IMR-90 (cell line): Measurements from ENCODE around the gene B4GALNT3. TPM values are rescaled to one million over a fixed set of nuclear protein-coding genes. Genes with fewer than 3 reads are reported as not detected.

Experiments
- ATAC-seq: fragments of 200-7000 bp; cut with Tn5 transposase; 2 replicates; pipeline ENCODE4 v1.9.1; 2020; ENCODE audit warnings: low read depth, mild to moderate bottlenecking, moderate library complexity
- BruUV-seq: library from RNA; stranded (reverse); fragments of 400-500 nt; replicated peaks from 2 replicates; lab custom pipeline; 2021; lab: Mats Ljungman, UMichigan
- CTCF ChIA-PET: fragments of 300-600 bp; formaldehyde crosslinking; extraction: SDS; loops from one replicate; lab custom pipeline; 2021; ENCODE audit warnings: antibody characterized with exemption; lab: Yijun Ruan, JAX
- POLR2A ChIA-PET: fragments of 300-600 bp; sonication (Branson Sonifier 250); formaldehyde crosslinking; loops from one replicate; lab custom pipeline; 2022; ENCODE audit warnings: antibody characterized with exemption; ENCODE audit not compliant: unreplicated experiment; lab: Charles Lee
- DNase-seq: peaks from one replicate; pipeline ENCODE4 v3.0.0; 2013
- H2AFZ ChIP-seq: replicated peaks from 2 replicates; pipeline ENCODE3; 2013; ENCODE audit warnings: low read length, mild to moderate bottlenecking; ENCODE audit not compliant: poor library complexity
- H2AK5ac ChIP-seq: 2 replicates; pipeline ENCODE4 v1.6.1; 2013; ENCODE audit warnings: low read depth, low read length, inconsistent platforms
- H2AK9ac ChIP-seq: replicated peaks from 2 replicates; pipeline ENCODE3; 2013; ENCODE audit warnings: mild to moderate bottlenecking, low read depth, low read length, moderate library complexity; ENCODE audit not compliant: poor library complexity
- H2BK120ac ChIP-seq: 2 replicates; pipeline ENCODE4 v1.6.1; 2013; ENCODE audit warnings: low read depth, low read length, inconsistent platforms
- H2BK15ac ChIP-seq: 3 replicates; pipeline ENCODE4 v1.6.1; 2013; ENCODE audit warnings: low read depth, low read length, inconsistent platforms
- H2BK20ac ChIP-seq: 2 replicates; pipeline ENCODE4 v1.6.1; 2013; ENCODE audit warnings: low read depth, mild to moderate bottlenecking, inconsistent platforms, low read length, moderate library complexity
- H2BK5ac ChIP-seq: 2 replicates; pipeline ENCODE4 v1.6.1; 2013; ENCODE audit warnings: mild to moderate bottlenecking, low read depth, low read length, inconsistent platforms; ENCODE audit not compliant: poor library complexity, severe bottlenecking
- H3K14ac ChIP-seq: replicated peaks from 2 replicates; pipeline ENCODE4 v1.6.1; 2013; ENCODE audit warnings: low read depth, low read length, inconsistent platforms
- H3K18ac ChIP-seq: 2 replicates; pipeline ENCODE4 v1.6.1; 2013; ENCODE audit warnings: low read depth, low read length, control low read depth
- H3K23ac ChIP-seq: 2 replicates; pipeline ENCODE4 v1.6.1; 2013; ENCODE audit warnings: low read depth, low read length, inconsistent platforms
- H3K27ac ChIP-seq: 2 replicates; pipeline ENCODE4 v1.5.1; 2013; ENCODE audit warnings: mild to moderate bottlenecking, control low read depth, low read length; ENCODE audit not compliant: insufficient read depth
- H3K27me3 ChIP-seq: 2 replicates; pipeline ENCODE4 v1.6.1; 2013; ENCODE audit warnings: low read length; ENCODE audit not compliant: control insufficient read depth, insufficient read depth
- H3K36me3 ChIP-seq: 2 replicates; pipeline ENCODE4 v1.6.1; 2013; ENCODE audit warnings: low read length, mixed read lengths; ENCODE audit not compliant: control insufficient read depth, insufficient read depth
- H3K4ac ChIP-seq: 2 replicates; pipeline ENCODE4 v1.6.1; 2013; ENCODE audit warnings: low read depth, low read length, inconsistent platforms
- H3K4me1 ChIP-seq: 2 replicates; pipeline ENCODE4 v1.6.1; 2013; ENCODE audit warnings: low read length, mixed read lengths; ENCODE audit not compliant: control insufficient read depth, insufficient read depth
- H3K4me2 ChIP-seq: 2 replicates; pipeline ENCODE4 v1.6.1; 2013; ENCODE audit warnings: low read depth, mild to moderate bottlenecking, control low read depth, low read length, moderate library complexity
- H3K4me3 ChIP-seq: 2 replicates; pipeline ENCODE4 v1.5.1; 2013; ENCODE audit warnings: low read depth, mild to moderate bottlenecking, control low read depth, low read length, moderate library complexity; ENCODE audit not compliant: insufficient read depth
- H3K56ac ChIP-seq: 2 replicates; pipeline ENCODE4 v1.6.1; 2013; ENCODE audit warnings: low read length, inconsistent platforms; ENCODE audit not compliant: insufficient read depth; ENCODE audit errors: extremely low read depth
- H3K79me1 ChIP-seq, 2 experiments: 2 replicates each; pipeline ENCODE4 v1.6.1; 2013; ENCODE audit warnings: low read length in 2 of 2, inconsistent platforms in 1 of 2, low read depth in 1 of 2
- H3K9ac ChIP-seq: 2 replicates; pipeline ENCODE4 v1.6.1; 2013; ENCODE audit warnings: low read depth, low read length, control low read depth
- H3K9me1 ChIP-seq: 2 replicates; pipeline ENCODE4 v1.6.1; 2013; ENCODE audit warnings: low read length, inconsistent platforms; ENCODE audit not compliant: insufficient read depth
- H3K9me3 ChIP-seq: 2 replicates; pipeline ENCODE4 v1.6.1; 2013; ENCODE audit warnings: low read length; ENCODE audit not compliant: control insufficient read depth, insufficient read depth
- H4K20me1 ChIP-seq: 2 replicates; pipeline ENCODE4 v1.6.1; 2013; ENCODE audit warnings: low read length, inconsistent platforms; ENCODE audit not compliant: insufficient read depth
- H4K5ac ChIP-seq: 2 replicates; pipeline ENCODE4 v1.6.1; 2013; ENCODE audit warnings: mild to moderate bottlenecking, low read depth, low read length, control low read depth
- H4K8ac ChIP-seq, 2 experiments: 2 replicates each; pipeline ENCODE4 v1.6.1; 2013; ENCODE audit warnings: low read depth in 2 of 2, low read length in 2 of 2, control low read depth in 1 of 2, inconsistent platforms in 1 of 2
- H4K91ac ChIP-seq: 2 replicates; pipeline ENCODE4 v1.6.1; 2013; ENCODE audit warnings: low read depth, low read length, inconsistent platforms; ENCODE audit not compliant: insufficient read depth
- MAZ ChIP-seq: IDR thresholded peaks from 2 replicates; pipeline ENCODE4 v1.6.1; 2012; ENCODE audit warnings: low read depth, mild to moderate bottlenecking, low read length, improper control_type of control experiment, moderate library complexity, borderline replicate concordance
- WGBS, 2 experiments: methylation state at CpG; one replicate each; pipeline versions ENCODE4 v1.1.5 to v1.1.7; 2013; ENCODE audit warnings: missing lambda C conversion rate in 2 of 2; ENCODE audit not compliant: insufficient read length in 1 of 2; ENCODE audit errors: extremely low coverage in 2 of 2; 5-methylcytosine and 5-hydroxymethylcytosine counted together
- dilution Hi-C: fragments of 300-500 bp; cut with HindIII; formaldehyde crosslinking; loops from one replicate; pipeline ENCODE4 v1.14.3; 2018; ENCODE audit warnings: low sequenced_read_pairs; ENCODE audit not compliant: unreplicated experiment
- in situ Hi-C: fragments of 300-500 bp; cut with MboI; formaldehyde crosslinking; loops from 3 replicates; pipeline ENCODE4 v1.14.3; 2019; ENCODE audit warnings: low sequenced_read_pairs, inconsistent platforms, mixed read lengths
- intact Hi-C: fragments of 100-400 bp; cut with micrococcal nuclease; formaldehyde crosslinking; loops from 2 replicates; pipeline ENCODE4 v1.10.0; 2022
- polyA plus RNA-seq, 3 experiments: library from polyadenylated mRNA; depleted of rRNA; stranded (reverse); fragments of >200 nt; gene quantifications; 2 replicates each; pipeline ENCODE4 v1.2.3, GENCODE V29; 2012; ENCODE audit warnings: low replicate concordance in 1 of 3
- total RNA-seq: library from RNA; depleted of rRNA; stranded (reverse); fragments of >200 nt; gene quantifications from 2 replicates; pipeline ENCODE4 v1.2.3, GENCODE V29; 2012

The B4GALNT3 gene
- total and polyA plus RNA-seq, 2 of the 4 experiments (the other 2 are of a cell fraction) = not detected

GRCh38 chr12:563787-564298 is 104.1 kb downstream of the B4GALNT3 start:
- Histone ChIP-seq H3K56ac (no peak overlapping the region), H3K9me1 (no peaks in the 10 kb centered on the region), H2BK5ac (no peak overlapping the region), H3K9ac (no peak overlapping the region), H3K4ac (no peak overlapping the region), H3K18ac (no peak overlapping the region), H3K4me1 (no peaks in the 10 kb centered on the region), H3K4me3 (no peak overlapping the region), H2BK120ac (no peak overlapping the region), H4K8ac (no peak overlapping the region), H2AK9ac (no peak overlapping the region), H4K91ac (no peak overlapping the region), H3K4me2 (no peak overlapping the region), H2BK20ac (no peak overlapping the region), H2AK5ac (no peak overlapping the region), H3K27me3 (peaks cover 73% of the 10 kb centered on the region), H3K27ac (no peak overlapping the region), H3K36me3 (no peaks in the 10 kb centered on the region), H3K23ac (no peak overlapping the region), H3K79me1 (no peaks in the 10 kb centered on the region), H2BK15ac (no peak overlapping the region), H4K5ac (no peak overlapping the region), H3K14ac (no peak overlapping the region), H4K20me1 (no peaks in the 10 kb centered on the region), H3K9me3 (no peaks in the 10 kb centered on the region), H2AFZ (no peak overlapping the region)
- POLR2A ChIA-PET = no interaction called here
- no peak for TF ChIP-seq MAZ
- CTCF ChIA-PET = no interaction called here
- in situ Hi-C loops = loop anchor here (10.0 kb wide), 1 partner anchor 531 kb away; no protein-coding TSS in a partner anchor
- ATAC-seq (no peak), DNase-seq (no peak)
- WGBS, 2 experiments = 100% methylated on average over 1 of the region's 7 CpGs; no CpG with 5 or more reads in 1 of the 2 experiments
- no TSS peak for BruUV-seq
- dilution Hi-C loops = no loop called here
- intact Hi-C loops = no loop called here
